ENCODE results near the gene CTU2.

DNA sequence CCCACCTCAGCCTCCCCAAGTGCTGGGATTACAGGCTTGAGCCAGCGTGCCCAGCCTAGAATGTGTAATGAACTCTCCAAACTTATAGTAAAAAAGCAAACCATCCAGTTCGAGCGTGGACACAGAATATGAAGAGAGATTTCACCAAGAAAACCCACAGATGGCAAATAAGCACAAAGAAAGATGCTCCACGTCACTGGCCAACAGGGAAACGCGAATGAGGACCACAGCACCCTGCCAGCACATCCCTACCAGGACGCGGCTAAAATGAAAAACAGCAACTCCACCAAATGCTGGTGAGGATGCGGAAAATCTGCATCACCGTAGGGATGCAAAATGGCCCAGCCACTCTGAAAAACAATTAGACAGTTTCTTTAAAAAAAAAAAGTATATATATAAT is 44.8 kb upstream of the CTU2 start:
- TF ChIP-seq POLR2A (IDR thresholded peaks at IDR 0.05) (no peak), CTCF (IDR thresholded peaks at IDR 0.05 in 8 of 11, conservative IDR thresholded peaks at IDR 0.05 in 3 of 11) (no peak)

Measured in spleen (tissue), 7 donors.